ENCODE data around the gene HOXA5. TPM values are rescaled to one million over a fixed set of nuclear protein-coding genes. Genes with fewer than 3 reads are reported as not detected.
A peak's percentile ranks its signal among the peaks of the same experiment; 100 is the strongest.

Gene HOXA5
- total RNA-seq, 2 donors from 2014 or later = 0.14 TPM; not detected in 1

DNA sequence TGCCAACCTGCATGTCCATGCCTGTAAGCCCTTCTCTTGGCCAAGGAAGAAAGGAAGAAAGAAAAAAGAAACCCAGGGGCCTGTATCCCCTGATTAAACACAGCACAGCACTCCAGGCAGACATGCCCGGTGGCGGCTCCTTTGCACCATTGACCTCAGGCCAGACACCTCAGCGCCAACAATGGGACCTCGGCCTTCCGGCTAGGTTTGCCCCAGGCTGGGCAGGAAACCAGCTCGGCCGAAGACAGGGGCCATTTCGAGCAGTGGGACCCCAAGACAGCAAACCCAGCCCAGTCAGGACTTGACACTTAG, 27.8 kb upstream of the HOXA5 start:
- Mint-ChIP-seq H3K27ac (no peak overlapping the region), H3K4me1 (ENCODE audit: low read depth) (peaks cover 34% of the 10 kb centered on the region), H3K27me3 (ENCODE audit: low read depth) (peaks cover 72% of the 10 kb centered on the region), H3K36me3 (ENCODE audit: insufficient read depth in 2 of 2) (peaks cover 2 to 3% of the 10 kb centered on the region in 2 donors), H3K9me3 (no peaks in the 10 kb centered on the region), H3K4me3 (peak overlapping the region; percentile 5 to 72)
- DNase-seq = no peak
- ATAC-seq (replicated peaks in 1 of 2) = no peak

DNA sequence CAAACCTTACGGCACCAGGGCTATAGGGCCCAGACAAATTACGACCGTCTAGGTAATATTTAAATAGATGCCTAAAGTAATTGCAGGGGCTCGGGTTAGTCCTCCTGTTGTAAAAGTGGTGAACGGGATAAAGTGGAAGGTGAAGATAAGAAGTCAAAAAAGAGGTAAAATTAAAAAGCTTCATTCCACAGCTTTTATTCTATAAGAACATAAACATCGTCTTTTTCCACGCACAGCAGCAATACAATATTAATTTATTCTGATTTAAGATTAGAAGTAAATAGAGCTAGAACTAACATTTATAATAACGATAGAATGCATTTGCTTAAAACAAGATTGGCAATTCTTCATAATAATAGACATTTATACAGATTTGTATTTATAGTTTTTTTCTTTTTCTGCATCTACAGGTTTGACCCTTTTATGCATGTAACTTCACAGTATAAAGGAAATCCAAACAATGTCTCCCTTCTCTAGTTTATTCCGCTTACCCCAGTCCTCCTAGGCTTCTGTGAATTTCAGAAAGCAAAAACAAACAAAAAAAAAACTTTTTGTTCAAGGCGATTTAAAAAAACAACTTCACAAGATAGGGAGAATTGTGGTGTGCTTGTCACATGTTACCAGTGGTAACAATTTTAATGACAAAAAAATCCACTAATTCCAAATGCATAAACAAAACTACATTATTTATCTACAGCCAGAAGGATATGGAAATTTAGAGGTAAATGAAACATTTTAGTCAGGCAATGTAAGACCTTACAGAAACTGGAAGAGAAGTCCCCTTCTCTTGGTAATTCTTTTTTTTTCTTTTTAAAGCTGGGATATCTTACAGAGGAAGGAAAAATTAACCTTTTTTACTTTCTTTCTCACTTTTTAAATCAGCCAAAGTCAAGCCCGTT, 27.2 kb upstream of the HOXA5 start:
- ATAC-seq (replicated peaks in 1 of 2) = no peak
- Mint-ChIP-seq H3K4me1 (ENCODE audit: low read depth) (peaks cover 38% of the 10 kb centered on the region), H3K27ac (peak overlapping the region; percentile 76), H3K27me3 (ENCODE audit: low read depth) (peaks cover 73% of the 10 kb centered on the region), H3K36me3 (ENCODE audit: insufficient read depth in 2 of 2) (peaks cover 2 to 3% of the 10 kb centered on the region in 2 donors), H3K9me3 (no peaks in the 10 kb centered on the region), H3K4me3 (peak overlapping the region; percentile 2 to 5)
- no peak for DNase-seq

DNA sequence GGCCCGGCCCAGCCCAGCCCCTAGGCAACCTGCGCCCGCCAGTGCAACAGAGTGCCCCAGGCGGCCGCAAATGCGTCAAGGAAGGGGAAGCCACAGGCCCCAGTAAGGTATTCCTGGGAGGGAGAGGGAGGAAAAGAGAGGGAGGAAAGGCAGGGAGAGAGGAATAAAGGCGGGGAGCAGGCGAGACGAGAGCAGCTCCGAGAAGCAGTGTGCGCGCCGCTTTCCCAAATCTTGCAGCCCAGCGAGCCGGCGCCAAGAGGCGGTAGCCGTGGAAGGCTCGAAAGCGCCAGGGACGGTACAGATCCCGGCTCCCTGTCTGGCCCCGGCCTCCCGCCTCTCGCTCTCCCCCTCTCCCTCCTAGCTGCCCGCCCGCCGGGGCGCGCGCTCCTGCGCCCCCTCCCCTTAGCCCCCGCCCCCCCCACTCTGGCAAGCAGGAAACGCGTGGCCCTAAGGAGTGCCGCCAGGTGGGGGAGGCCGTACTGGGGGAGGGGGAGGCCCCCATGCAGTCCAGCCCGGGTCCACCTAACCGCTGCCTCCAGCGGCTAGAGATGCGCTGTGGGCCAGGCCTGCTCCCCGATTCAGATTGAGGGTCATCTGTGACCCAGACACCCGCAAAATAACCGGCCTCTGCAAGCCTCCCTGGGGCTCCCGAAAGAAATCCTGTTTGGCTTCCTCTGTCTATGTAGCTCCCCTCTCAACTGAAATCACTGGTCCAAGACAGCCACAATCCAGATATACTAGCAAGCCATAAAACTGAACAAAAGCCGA, 26.4 kb upstream of the HOXA5 start:
- H3K36me3 Mint-ChIP-seq (ENCODE audit: insufficient read depth in 2 of 2) = peaks cover 2 to 3% of the 10 kb centered on the region in 2 donors
- peak overlapping the region; percentile 76 for H3K27ac Mint-ChIP-seq
- H3K9me3 Mint-ChIP-seq = no peaks in the 10 kb centered on the region
- H3K27me3 Mint-ChIP-seq (ENCODE audit: low read depth) = peaks cover 67% of the 10 kb centered on the region
- peaks cover 41% of the 10 kb centered on the region for H3K4me1 Mint-ChIP-seq (ENCODE audit: low read depth)
- DNase-seq (no peak), ATAC-seq (replicated peaks in 1 of 2) (no peak)
- H3K4me3 Mint-ChIP-seq = peak overlapping the region; percentile 40 to 69

DNA sequence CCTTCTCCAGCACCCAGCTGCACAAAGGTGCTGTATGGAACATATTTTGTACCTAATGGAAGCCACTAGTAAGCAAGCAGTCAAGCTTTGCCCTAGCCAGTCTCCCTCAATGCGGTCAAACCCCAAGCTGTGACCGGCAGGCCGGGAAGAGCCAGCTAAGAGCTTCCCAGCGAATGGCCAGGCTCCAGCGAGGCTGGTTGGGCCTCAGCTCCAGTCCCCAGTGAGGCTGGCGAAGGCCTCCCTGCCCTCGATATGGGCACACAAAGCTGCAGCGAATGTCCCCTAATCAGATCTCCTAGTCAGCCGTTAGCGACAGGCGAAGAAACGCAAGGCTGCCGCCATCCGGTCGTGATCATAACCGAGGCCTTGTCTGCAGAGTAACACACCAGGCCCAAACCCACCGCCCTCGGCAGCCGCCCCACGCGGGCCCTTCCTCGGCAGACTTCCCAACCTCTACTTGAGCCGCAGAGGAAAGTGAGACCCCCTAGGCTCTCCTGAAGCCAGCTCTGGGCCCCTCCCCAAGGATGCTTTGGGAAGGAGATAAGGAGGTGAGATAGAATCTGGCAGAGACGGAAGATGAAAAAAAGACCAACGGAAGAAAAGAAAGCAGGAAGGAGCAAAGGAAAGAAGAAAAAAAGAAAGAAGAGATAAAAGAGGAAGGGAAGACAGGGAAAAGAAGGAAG, 24.9 kb upstream of the HOXA5 start:
- DNase-seq = peak; percentile 53 to 65
- Mint-ChIP-seq H3K27ac (peak overlapping the region; percentile 44), H3K36me3 (ENCODE audit: insufficient read depth in 2 of 2) (peaks cover 2 to 3% of the 10 kb centered on the region in 2 donors)

DNA sequence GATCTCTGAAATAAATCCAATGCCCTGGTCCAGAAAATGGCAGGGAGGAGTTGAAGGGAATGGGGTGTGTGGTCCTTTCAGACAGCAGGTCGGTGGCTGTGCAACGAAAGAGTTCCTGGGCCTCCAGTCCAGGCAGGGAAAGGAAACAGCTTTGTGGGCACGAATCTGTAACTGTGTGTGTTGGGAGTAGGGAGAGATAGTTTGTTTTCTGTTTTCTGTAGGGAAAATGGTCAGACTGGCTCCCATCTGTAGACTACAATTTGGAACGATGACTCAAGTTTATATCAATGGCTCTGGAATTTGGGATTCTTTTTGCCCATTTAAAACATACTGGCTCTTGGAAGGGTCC, 24.4 kb upstream of the HOXA5 start:
- peaks cover 78% of the 10 kb centered on the region for H3K27me3 Mint-ChIP-seq (ENCODE audit: low read depth)
- no peaks in the 10 kb centered on the region for H3K9me3 Mint-ChIP-seq
- DNase-seq (no peak), ATAC-seq (replicated peaks in 1 of 2) (no peak)
- no peak overlapping the region for H3K4me3 Mint-ChIP-seq
- peaks cover 41% of the 10 kb centered on the region for H3K4me1 Mint-ChIP-seq (ENCODE audit: low read depth)
- H3K36me3 Mint-ChIP-seq (ENCODE audit: insufficient read depth in 2 of 2) = peaks cover 2 to 3% of the 10 kb centered on the region in 2 donors
- peak overlapping the region; percentile 41 for H3K27ac Mint-ChIP-seq

More for the DNA sequence above, 24.9 kb upstream of the HOXA5 start:
- ATAC-seq (replicated peaks in 1 of 2) = peak in 1 of 2 donors; percentile 47
- peaks cover 73% of the 10 kb centered on the region for H3K27me3 Mint-ChIP-seq (ENCODE audit: low read depth)
- peaks cover 41% of the 10 kb centered on the region for H3K4me1 Mint-ChIP-seq (ENCODE audit: low read depth)
- H3K9me3 Mint-ChIP-seq = no peaks in the 10 kb centered on the region
- H3K4me3 Mint-ChIP-seq = peak overlapping the region; percentile 31 to 66

DNA sequence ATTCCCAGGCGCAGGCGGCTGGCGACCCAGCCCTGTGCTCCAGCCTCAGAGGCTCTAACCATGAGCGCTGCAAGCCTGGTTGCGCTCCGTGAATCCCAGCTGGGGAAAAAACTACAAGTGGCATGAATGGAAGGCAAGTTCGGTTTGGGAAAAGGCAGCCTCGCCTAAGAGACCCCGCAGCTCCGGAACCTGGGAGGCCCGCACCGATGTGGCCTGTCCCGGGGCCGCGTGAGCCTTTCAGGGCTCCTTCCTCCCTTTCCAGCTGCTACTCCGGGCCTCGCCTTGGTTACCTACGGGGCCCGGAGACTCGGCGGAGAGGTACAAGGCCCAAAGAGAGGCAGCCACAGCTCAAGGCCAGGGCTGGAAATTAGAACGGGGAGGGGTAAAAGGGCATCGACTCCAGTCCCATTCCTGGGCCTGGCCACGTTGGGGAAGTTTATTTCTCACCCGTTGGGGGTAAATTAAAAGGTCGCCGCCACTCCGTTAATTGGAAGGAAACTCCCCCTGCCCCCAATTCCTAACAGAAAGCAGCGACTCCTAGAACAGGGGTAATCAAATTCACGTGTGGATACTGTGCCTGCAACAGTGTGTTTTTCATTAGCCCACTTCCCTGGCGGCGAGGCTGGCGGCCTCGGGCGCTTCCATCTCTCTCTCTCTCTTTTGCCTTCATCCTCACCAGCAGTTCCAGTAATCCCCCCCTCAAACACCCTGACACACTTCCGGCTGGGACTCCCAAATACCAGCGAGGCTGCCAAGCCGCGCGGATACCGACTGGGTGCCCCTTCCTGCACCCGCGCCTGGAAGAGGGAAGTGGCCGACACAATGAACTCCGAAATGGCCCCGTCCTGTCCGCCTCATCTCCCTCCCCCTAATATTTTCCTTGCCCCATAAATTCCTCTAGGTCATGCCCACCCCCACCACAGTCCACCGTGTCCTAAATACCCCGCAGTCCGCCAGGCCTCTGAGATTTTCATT, 23.3 kb upstream of the HOXA5 start:
- Mint-ChIP-seq H3K36me3 (ENCODE audit: insufficient read depth in 2 of 2) (peaks cover 0 to 3% of the 10 kb centered on the region in 2 donors), H3K9me3 (no peaks in the 10 kb centered on the region), H3K4me1 (ENCODE audit: low read depth) (peaks cover 33% of the 10 kb centered on the region), H3K4me3 (peak overlapping the region; percentile 16 to 47), H3K27me3 (ENCODE audit: low read depth) (peaks cover 81% of the 10 kb centered on the region), H3K27ac (peak overlapping the region; percentile 41)
- no peak for DNase-seq
- no peak for ATAC-seq (replicated peaks in 1 of 2)

DNA sequence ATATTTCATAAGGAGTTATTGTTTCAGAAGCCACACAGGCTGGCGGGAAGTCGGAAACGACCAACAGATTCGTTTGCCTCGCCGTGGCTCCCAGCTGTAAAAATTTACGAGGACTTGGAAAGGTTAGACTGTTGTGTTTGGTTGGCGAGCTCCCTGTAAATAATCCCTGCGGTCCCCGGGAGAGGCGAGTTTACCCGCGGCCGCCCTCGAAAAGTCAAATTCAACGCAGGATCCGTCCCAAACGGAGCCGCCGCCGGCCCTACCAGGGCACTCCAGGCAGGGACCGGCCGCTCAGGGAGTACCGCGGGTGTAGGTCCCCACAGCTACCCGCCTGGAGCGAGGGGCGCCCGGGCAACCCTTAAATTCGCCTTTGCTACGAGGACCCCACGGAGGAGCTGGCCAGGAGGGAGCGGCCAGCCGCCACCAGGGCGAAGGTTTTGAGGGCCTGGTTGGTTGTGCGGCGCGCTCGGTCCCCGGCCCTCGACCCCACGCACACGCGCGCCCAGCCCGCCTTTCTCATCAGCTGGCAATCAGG, 22.6 kb upstream of the HOXA5 start:
- Mint-ChIP-seq H3K36me3 (ENCODE audit: insufficient read depth in 2 of 2) (peaks cover 0 to 3% of the 10 kb centered on the region in 2 donors), H3K4me1 (ENCODE audit: low read depth) (peaks cover 27% of the 10 kb centered on the region), H3K9me3 (no peaks in the 10 kb centered on the region), H3K27ac (peak overlapping the region; percentile 68), H3K27me3 (ENCODE audit: low read depth) (peaks cover 74% of the 10 kb centered on the region), H3K4me3 (peak overlapping the region; percentile 65 to 67)
- ATAC-seq (replicated peaks in 1 of 2) (no peak), DNase-seq (no peak)

DNA sequence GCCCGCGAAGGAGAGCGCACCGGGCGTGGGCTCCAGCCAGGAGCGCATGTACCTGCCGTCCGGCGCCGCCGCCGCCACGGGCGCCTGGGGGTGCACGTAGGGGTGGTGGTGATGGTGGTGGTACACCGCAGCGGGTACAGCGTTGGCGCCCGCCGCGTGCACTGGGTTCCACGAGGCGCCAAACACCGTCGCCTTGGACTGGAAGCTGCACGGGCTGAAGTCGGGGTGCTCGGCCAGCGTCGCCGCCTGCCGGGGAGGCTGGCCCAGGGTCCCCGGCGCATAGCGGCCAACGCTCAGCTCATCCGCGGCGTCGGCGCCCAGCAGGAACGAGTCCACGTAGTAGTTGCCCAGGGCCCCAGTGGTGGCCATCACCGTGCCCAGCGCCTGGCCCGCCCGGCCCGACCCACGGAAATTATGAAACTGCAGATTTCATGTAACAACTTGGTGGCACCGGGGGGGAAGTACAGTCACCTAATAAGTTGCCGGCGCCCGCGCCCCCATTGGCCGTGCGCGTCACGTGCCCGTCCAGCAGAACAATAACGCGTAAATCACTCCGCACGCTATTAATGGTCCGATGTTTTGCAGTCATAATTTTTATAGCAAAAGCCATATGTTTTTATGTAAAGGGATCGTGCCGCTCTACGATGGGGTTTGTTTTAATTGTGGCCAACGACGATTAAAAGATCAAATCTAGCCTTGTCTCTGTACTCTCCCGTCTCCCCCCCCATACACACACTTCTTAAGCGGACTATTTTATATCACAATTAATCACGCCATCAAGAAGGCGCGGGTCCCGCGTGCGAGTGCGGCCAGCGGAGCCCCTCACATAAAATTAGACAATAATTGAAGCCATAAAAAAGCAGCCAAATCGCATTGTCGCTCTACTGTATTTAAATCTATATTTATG, 21.9 kb upstream of the HOXA5 start, which contains the start of gene HOXA9:
Gene HOXA9, minus strand, starts transcription at position 449 of the 907 bp plus-strand sequence. Its CDS starts 80 bp downstream, at position 369.
- H3K4me3 Mint-ChIP-seq = peak within 1 kb of the TSS; percentile 65 to 67
- peaks cover 28% of the 10 kb centered on the region for H3K4me1 Mint-ChIP-seq (ENCODE audit: low read depth)
- peaks cover 69% of the 10 kb centered on the region for H3K27me3 Mint-ChIP-seq (ENCODE audit: low read depth)
- DNase-seq (no peak), ATAC-seq (replicated peaks in 1 of 2) (no peak)
- H3K36me3 Mint-ChIP-seq (ENCODE audit: insufficient read depth in 2 of 2) = peaks cover 0 to 3% of the 10 kb centered on the region in 2 donors
- H3K27ac Mint-ChIP-seq = peak within 1 kb of the TSS; percentile 76
- H3K9me3 Mint-ChIP-seq = no peaks in the 10 kb centered on the region

DNA sequence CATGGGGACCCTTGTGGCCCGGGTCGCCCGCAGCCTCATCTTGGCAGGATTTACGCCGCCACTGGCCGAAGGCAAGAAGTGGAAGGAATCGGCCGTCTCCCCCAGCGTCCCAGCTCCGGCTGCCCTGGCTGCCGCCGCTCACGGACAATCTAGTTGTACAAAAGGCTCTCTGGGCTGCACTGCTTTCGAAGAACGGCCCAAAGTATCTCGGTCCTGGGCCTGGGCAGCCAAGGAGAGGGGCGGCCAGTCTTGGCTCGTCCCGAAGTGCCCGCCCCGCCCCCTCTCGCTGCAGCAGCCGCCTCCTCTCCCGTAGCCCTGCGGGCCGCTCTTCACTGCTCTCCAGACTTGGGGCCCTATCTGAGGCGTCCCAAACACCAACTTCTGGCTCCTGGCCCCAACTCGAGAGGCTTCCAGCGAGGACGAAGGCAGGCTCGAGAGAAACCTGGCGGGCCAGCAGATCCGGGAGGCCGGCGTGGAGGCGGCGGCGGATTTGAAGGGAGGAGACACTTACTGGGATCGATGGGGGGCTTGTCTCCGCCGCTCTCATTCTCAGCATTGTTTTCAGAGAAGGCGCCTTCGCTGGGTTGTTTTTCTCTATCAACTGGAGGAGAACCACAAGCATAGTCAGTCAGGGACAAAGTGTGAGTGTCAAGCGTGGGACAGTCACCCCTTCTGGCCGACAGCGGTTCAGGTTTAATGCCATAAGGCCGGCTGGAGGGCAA, 21.0 kb upstream of the HOXA5 start:
- DNase-seq = no peak
- peaks cover 0 to 3% of the 10 kb centered on the region in 2 donors for H3K36me3 Mint-ChIP-seq (ENCODE audit: insufficient read depth in 2 of 2)
- H3K4me1 Mint-ChIP-seq (ENCODE audit: low read depth) = peaks cover 34% of the 10 kb centered on the region
- H3K27me3 Mint-ChIP-seq (ENCODE audit: low read depth) = peaks cover 74% of the 10 kb centered on the region
- H3K27ac Mint-ChIP-seq = peak overlapping the region; percentile 76
- ATAC-seq (replicated peaks in 1 of 2) = no peak
- H3K4me3 Mint-ChIP-seq = peak overlapping the region; percentile 65
- no peaks in the 10 kb centered on the region for H3K9me3 Mint-ChIP-seq

DNA sequence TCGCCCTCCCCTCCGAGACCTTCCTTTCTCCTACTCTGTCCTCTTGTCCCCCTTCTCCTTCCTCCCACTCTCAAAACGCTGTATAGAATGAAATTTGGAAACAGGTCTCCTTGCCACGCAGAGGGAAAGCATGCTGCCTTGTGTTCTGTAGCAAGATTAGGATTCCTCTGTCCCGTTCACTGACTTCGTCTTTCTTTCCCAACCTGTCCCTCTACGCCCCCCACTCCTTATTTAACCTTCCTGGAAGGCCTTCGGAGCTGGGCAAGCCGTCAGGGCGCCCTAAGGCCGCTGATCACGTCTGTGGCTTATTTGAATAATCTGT, 20.5 kb upstream of the HOXA5 start:
- DNase-seq (no peak), ATAC-seq (replicated peaks in 1 of 2) (no peak)
- peaks cover 35% of the 10 kb centered on the region for H3K4me1 Mint-ChIP-seq (ENCODE audit: low read depth)
- no peaks in the 10 kb centered on the region for H3K9me3 Mint-ChIP-seq
- H3K4me3 Mint-ChIP-seq = peak overlapping the region; percentile 29 to 65
- H3K36me3 Mint-ChIP-seq (ENCODE audit: insufficient read depth in 2 of 2) = peaks cover 0 to 3% of the 10 kb centered on the region in 2 donors
- H3K27ac Mint-ChIP-seq = no peak overlapping the region
- peaks cover 77% of the 10 kb centered on the region for H3K27me3 Mint-ChIP-seq (ENCODE audit: low read depth)

All from activated T-cell treated with anti-CD3 and anti-CD28 coated beads, Interleukin-2, amount 50 U/mL, for 72 hours (primary cell).